H1 (cell line): Measurements from ENCODE around the gene PEX14. TPM values are rescaled to one million over a fixed set of nuclear protein-coding genes. Genes with fewer than 3 reads are reported as not detected.

Source experiments
- CTCF ChIA-PET: fragments of 300-600 bp; sonication (Branson Sonifier 250); formaldehyde crosslinking; loops from one replicate; lab custom pipeline; 2021; ENCODE audit not compliant: partially characterized antibody; lab: Charles Lee
- POLR2A ChIA-PET: fragments of 300-600 bp; sonication (Branson Sonifier 250); formaldehyde crosslinking; loops from one replicate; lab custom pipeline; 2021; ENCODE audit warnings: inconsistent platforms; ENCODE audit not compliant: partially characterized antibody; lab: Charles Lee
- DNase-seq, 2 experiments: peaks; one replicate each; pipeline versions ENCODE4 v3.0.0 to v3.0.0-alpha.2; 2010 to 2022; ENCODE audit warnings: low spot score in 2 of 2, low read depth in 1 of 2, mixed read lengths in 1 of 2
- FAIRE-seq: peaks from 2 replicates; lab custom pipeline; 2011; peaks lifted over from hg19 to GRCh38; lab: Jason Lieb, UNC
- H2AFZ ChIP-seq: 2 replicates; pipeline ENCODE4 v1.8.1; 2012; ENCODE audit warnings: low read length, inconsistent platforms
- H2AK5ac ChIP-seq: 2 replicates; pipeline ENCODE4 v1.6.1; 2013; ENCODE audit warnings: low read depth, low read length
- H2BK120ac ChIP-seq: replicated peaks from 2 replicates; pipeline ENCODE3; 2013; ENCODE audit warnings: low read depth, low read length, inconsistent platforms
- H2BK12ac ChIP-seq: 2 replicates; pipeline ENCODE4 v1.6.1; 2013; ENCODE audit warnings: low read depth, low read length
- H2BK15ac ChIP-seq: 2 replicates; pipeline ENCODE4 v1.6.1; 2013; ENCODE audit warnings: low read length
- H2BK20ac ChIP-seq: 2 replicates; pipeline ENCODE4 v1.6.1; 2013; ENCODE audit warnings: low read length
- H2BK5ac ChIP-seq: 2 replicates; pipeline ENCODE4 v1.6.1; 2013; ENCODE audit warnings: low read depth, low read length
- H3K14ac ChIP-seq: 2 replicates; pipeline ENCODE4 v1.6.1; 2013; ENCODE audit warnings: inconsistent platforms; ENCODE audit not compliant: insufficient read length
- H3K18ac ChIP-seq: 2 replicates; pipeline ENCODE4 v1.6.1; 2013; ENCODE audit warnings: low read length; ENCODE audit errors: extremely low read depth
- H3K23ac ChIP-seq: 2 replicates; pipeline ENCODE4 v1.6.1; 2013; ENCODE audit warnings: inconsistent platforms; ENCODE audit not compliant: insufficient read length
- H3K23me2 ChIP-seq: 2 replicates; pipeline ENCODE4 v1.6.1; 2013; ENCODE audit warnings: low read depth, low read length
- H3K27ac ChIP-seq: 2 replicates; pipeline ENCODE4 v1.6.1; 2011; ENCODE audit warnings: low read depth, low read length, inconsistent platforms
- H3K27me3 ChIP-seq, 4 experiments: replicated peaks in 1 of 4; 1 replicate in 1 of 4; 2 replicates in 3 of 4; pipeline versions ENCODE4 v1.6.1 to v1.8.1; 2011 to 2013; ENCODE audit warnings: low read length in 3 of 4, mild to moderate bottlenecking in 3 of 4, inconsistent platforms in 2 of 4, mixed read lengths in 2 of 4, moderate library complexity in 1 of 4; ENCODE audit not compliant: control insufficient read depth in 3 of 4, insufficient read depth in 3 of 4; ENCODE audit errors: extremely low read depth in 1 of 4
- H3K36me3 ChIP-seq, 4 experiments: 2 replicates each; pipeline versions ENCODE4 v1.6.1 to v1.8.1; 2011 to 2013; ENCODE audit warnings: mild to moderate bottlenecking in 4 of 4, low read length in 3 of 4, moderate library complexity in 2 of 4, control low read depth in 1 of 4, inconsistent platforms in 1 of 4; ENCODE audit not compliant: insufficient read depth in 4 of 4, control insufficient read depth in 2 of 4
- H3K4ac ChIP-seq: replicated peaks from 2 replicates; pipeline ENCODE3; 2013; ENCODE audit warnings: low read length, low read depth, mixed read lengths, inconsistent platforms; ENCODE audit not compliant: insufficient read length
- H3K4me1 ChIP-seq, 4 experiments: replicated peaks in 1 of 4; 1 replicate in 1 of 4; 2 replicates in 3 of 4; pipeline versions ENCODE4 v1.6.1 to v1.8.1; 2011 to 2013; ENCODE audit warnings: low read length in 3 of 4, inconsistent platforms in 2 of 4, mixed read lengths in 1 of 4; ENCODE audit not compliant: insufficient read depth in 4 of 4, control insufficient read depth in 3 of 4
- H3K4me2 ChIP-seq, 2 experiments: 2 replicates each; pipeline versions ENCODE4 v1.6.1 to v1.8.1; 2011 to 2013; ENCODE audit warnings: low read depth in 2 of 2, low read length in 2 of 2, control low read depth in 1 of 2, inconsistent platforms in 1 of 2, mild to moderate bottlenecking in 1 of 2; ENCODE audit not compliant: insufficient read depth in 1 of 2
- H3K4me3 ChIP-seq, 4 experiments: fragments of 200-600, 300-600 bp in 1 of 4; sonication (generic), shearing (Covaris generic), sonication (Bioruptor Twin) in 1 of 4; 2 replicates each; pipeline versions ENCODE4 v1.5.1 to v1.8.1; 2011 to 2016; ENCODE audit warnings: low read length in 4 of 4, low read depth in 3 of 4, control low read depth in 2 of 4, inconsistent platforms in 2 of 4, mild to moderate bottlenecking in 2 of 4, mixed read lengths in 1 of 4, moderate library complexity in 1 of 4; ENCODE audit not compliant: insufficient read depth in 2 of 4; ENCODE audit errors: extremely low read depth in 1 of 4
- H3K56ac ChIP-seq: replicated peaks from 2 replicates; pipeline ENCODE3; 2013; ENCODE audit warnings: low read depth, mild to moderate bottlenecking, mixed read lengths, low read length, inconsistent platforms; ENCODE audit not compliant: insufficient read length
- H3K79me1 ChIP-seq: 2 replicates; pipeline ENCODE4 v1.6.1; 2013; ENCODE audit warnings: low read depth, low read length, control low read depth
- H3K79me2 ChIP-seq, 2 experiments: 2 replicates each; pipeline versions ENCODE4 v1.6.1 to v1.8.1; 2012 to 2013; ENCODE audit warnings: low read length in 2 of 2, mild to moderate bottlenecking in 2 of 2, inconsistent platforms in 1 of 2; ENCODE audit not compliant: insufficient read depth in 2 of 2, control insufficient read depth in 1 of 2
- H3K9ac ChIP-seq, 4 experiments: replicated peaks in 1 of 4; 1 replicate in 1 of 4; 2 replicates in 3 of 4; pipeline versions ENCODE4 v1.6.1 to v1.8.1; 2011 to 2013; ENCODE audit warnings: low read depth in 3 of 4, low read length in 3 of 4, control low read depth in 2 of 4, mild to moderate bottlenecking in 2 of 4, moderate library complexity in 2 of 4, inconsistent platforms in 1 of 4; ENCODE audit errors: extremely low read depth in 1 of 4
- H3K9me3 ChIP-seq, 2 experiments: 2 replicates each; pipeline versions ENCODE4 v1.6.1 to v1.8.1; 2012 to 2013; ENCODE audit warnings: mild to moderate bottlenecking in 2 of 2, moderate library complexity in 2 of 2, control low read depth in 1 of 2, inconsistent platforms in 1 of 2, low read depth in 1 of 2, low read length in 1 of 2, mixed read lengths in 1 of 2; ENCODE audit not compliant: insufficient read depth in 2 of 2
- H4K20me1 ChIP-seq, 2 experiments: replicated peaks in 1 of 2; 2 replicates each; pipeline versions ENCODE3 to v1.8.1; 2011 to 2013; ENCODE audit warnings: inconsistent platforms in 2 of 2, low read length in 2 of 2, mild to moderate bottlenecking in 1 of 2; ENCODE audit not compliant: insufficient read depth in 2 of 2, control insufficient read depth in 1 of 2
- H4K5ac ChIP-seq: 2 replicates; pipeline ENCODE4 v1.6.1; 2013; ENCODE audit warnings: low read length, low read depth, mixed read lengths, inconsistent platforms; ENCODE audit not compliant: insufficient read length
- H4K8ac ChIP-seq: 2 replicates; pipeline ENCODE4 v1.8.0; 2013; ENCODE audit warnings: mild to moderate bottlenecking, moderate library complexity, low read length, inconsistent platforms; ENCODE audit not compliant: insufficient read depth; ENCODE audit errors: extremely low read depth
- H4K91ac ChIP-seq: replicated peaks from 2 replicates; pipeline ENCODE3; 2013; ENCODE audit warnings: low read length, mixed read lengths, inconsistent platforms; ENCODE audit not compliant: insufficient read length
- BACH1 ChIP-seq: IDR thresholded peaks from 2 replicates; pipeline ENCODE4 v1.6.1; 2012; ENCODE audit warnings: low read length, improper control_type of control experiment
- CBX8 ChIP-seq: fragments of 300-800, 300-1000 bp; sonication (generic); IDR thresholded peaks from 2 replicates; pipeline ENCODE4 v1.7.1; 2016; ENCODE audit warnings: low read depth, low read length, borderline replicate concordance
- FOSL1 ChIP-seq: IDR thresholded peaks from 2 replicates; pipeline ENCODE4 v1.6.1; 2011; ENCODE audit warnings: mild to moderate bottlenecking, low read depth, low read length, moderate library complexity; ENCODE audit not compliant: insufficient read depth
- HDAC2 ChIP-seq, 2 experiments: fragments of 300-600 bp in 1 of 2; sonication (generic) in 1 of 2; IDR thresholded peaks; 2 replicates each; pipeline ENCODE4 v1.6.1; 2011 to 2012; ENCODE audit warnings: low read depth in 2 of 2, low read length in 2 of 2, mild to moderate bottlenecking in 2 of 2, moderate library complexity in 2 of 2, borderline replicate concordance in 1 of 2, inconsistent platforms in 1 of 2
- SIN3A ChIP-seq, 2 experiments: IDR thresholded peaks in 1 of 2; conservative IDR thresholded peaks in 1 of 2; 2 replicates each; pipeline ENCODE4 v1.6.1; 2011 to 2012; ENCODE audit warnings: low read length in 2 of 2, improper control_type of control experiment in 1 of 2, low read depth in 1 of 2, mild to moderate bottlenecking in 1 of 2
- SRF ChIP-seq: IDR thresholded peaks from 2 replicates; pipeline ENCODE4 v1.6.1; 2011; ENCODE audit warnings: mild to moderate bottlenecking, low read depth, low read length, moderate library complexity
- SUZ12 ChIP-seq: fragments of 200-600 bp; sonication (generic); IDR thresholded peaks from 2 replicates; pipeline ENCODE4 v1.6.1; 2012; ENCODE audit warnings: mild to moderate bottlenecking, inconsistent platforms, low read length, moderate library complexity, mixed read lengths
- ZNF274 ChIP-seq: IDR thresholded peaks from 2 replicates; pipeline ENCODE4 v1.7.0; 2012; ENCODE audit warnings: low read length, borderline replicate concordance; ENCODE audit errors: extremely low read depth
- WGBS, 2 experiments: shearing (Covaris generic) in 1 of 2; methylation state at CpG; one replicate each; pipeline versions ENCODE4 v1.1.6 to v1.1.7; 2013 to 2015; ENCODE audit warnings: low lambda C conversion rate in 2 of 2, mixed read lengths in 2 of 2, inconsistent platforms in 1 of 2, low coverage in 1 of 2, missing lambda C conversion rate in 1 of 2; ENCODE audit not compliant: insufficient replicate concordance in 2 of 2, insufficient coverage in 1 of 2, insufficient read length in 1 of 2; ENCODE audit errors: extremely low coverage in 1 of 2, missing lambda C conversion rate in 1 of 2; 5-methylcytosine and 5-hydroxymethylcytosine counted together
- polyA plus RNA-seq, 7 experiments: library from polyadenylated mRNA; depleted of rRNA in 3 of 7; stranded (reverse) in 5 of 7; unstranded in 2 of 7; fragments of >200 nt in 5 of 7; fragments of 200-250 nt in 2 of 7; gene quantifications; 1 replicate in 5 of 7; 2 replicates in 1 of 7; 4 replicates in 1 of 7; pipeline versions ENCODE4 v1.2.1 to v1.2.3, GENCODE V29; 2011 to 2013; ENCODE audit warnings: missing spikeins in 2 of 7, mixed read lengths in 2 of 7
- total RNA-seq: library from RNA; stranded (reverse); fragmentation: NEBNext Ultra II Directional; extraction: Animal tissue kit (Norgen Biotek cat#: 25700); gene quantifications from 2 replicates; pipeline ENCODE4 v1.2.1, GENCODE V29; 2021
- TF ChIP-seq, protein P1 (sequence below): IDR thresholded peaks from 2 replicates; pipeline ENCODE4 v1.6.1; 2011; ENCODE audit warnings: low read length, improper control_type of control experiment

Gene PEX14
- total and polyA plus RNA-seq, 2 of the 8 experiments (the other 6 are each of a cell fraction or from before 2014, with no cell fraction given) = 13.0 to 19.8 TPM

DNA sequence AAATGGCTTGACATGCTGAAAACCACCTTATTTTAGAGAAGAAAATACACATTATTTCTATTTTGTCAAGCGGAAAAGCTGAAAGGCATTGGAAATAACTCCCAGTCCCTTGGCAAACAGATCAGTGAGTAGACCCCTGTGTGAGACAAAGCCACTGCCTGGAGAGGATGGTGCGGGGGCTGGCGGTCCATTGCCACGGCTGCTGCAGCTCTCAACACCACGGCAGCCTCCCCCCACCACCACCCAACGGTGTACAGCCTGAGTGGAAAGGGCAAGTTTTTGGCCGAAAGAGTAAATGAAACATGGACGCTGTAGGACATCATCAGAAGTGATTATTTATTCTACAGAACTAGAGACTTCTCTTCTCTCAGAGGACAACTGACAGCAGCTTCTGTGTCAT, 84.6 kb downstream of the PEX14 start:
- H2AFZ ChIP-seq = no peak overlapping the region
- H3K56ac ChIP-seq = no peak overlapping the region
- no peaks in the 10 kb centered on the region for H4K20me1 ChIP-seq
- no peak overlapping the region for H3K4me2 ChIP-seq
- H3K23me2 ChIP-seq = no peaks in the 10 kb centered on the region
- DNase-seq (no peak), FAIRE-seq (no peak)
- ChIA-PET CTCF (interaction anchor here (0.7 to 1.3 kb wide), 10 partner anchors 9 to 117 kb away, joined by 3 to 4 read pairs (median 3); no protein-coding TSS in a partner anchor), POLR2A (no interaction called here)
- no peaks in the 10 kb centered on the region for H3K36me3 ChIP-seq
- H3K4ac ChIP-seq = no peak overlapping the region
- no peak overlapping the region for H3K14ac ChIP-seq
- H3K18ac ChIP-seq = no peak overlapping the region
- WGBS, 2 experiments = 90% methylated on average over 8 of the region's 8 CpGs; no CpG with 5 or more reads in 1 of the 2 experiments
- no peak overlapping the region for H3K9ac ChIP-seq
- H3K4me1 ChIP-seq = peaks cover 0 to 7% (median 4%) of the 10 kb centered on the region in 4 experiments; a peak in 5 of 7 replicates
- no peak overlapping the region for H3K27ac ChIP-seq
- H4K8ac ChIP-seq = no peak overlapping the region
- no peak overlapping the region for H2BK15ac ChIP-seq
- H2BK12ac ChIP-seq = no peak overlapping the region
- H3K4me3 ChIP-seq = no peak overlapping the region
- no peak overlapping the region for H2BK20ac ChIP-seq
- H2BK5ac ChIP-seq = no peak overlapping the region
- H3K9me3 ChIP-seq = peaks cover 0 to 4% of the 10 kb centered on the region in 2 experiments; a peak in 1 of 4 replicates
- H3K79me2 ChIP-seq = no peaks in the 10 kb centered on the region; a peak in 1 of 4 replicates
- H2BK120ac ChIP-seq = no peak overlapping the region
- no peaks in the 10 kb centered on the region for H3K27me3 ChIP-seq
- no peak overlapping the region for H4K91ac ChIP-seq
- no peak overlapping the region; the same call in 1 of the 2 replicates for H2AK5ac ChIP-seq
- TF ChIP-seq FOSL1 (no peak), SIN3A (conservative IDR thresholded peaks at IDR 0.05 in 1 of 2, IDR thresholded peaks at IDR 0.05 in 1 of 2; ENCODE audit: low read depth in 1 of 2, low read length in 2 of 2) (no peak), ZNF274 (no peak), BACH1 (no peak), SRF (no peak), CBX8 (no peak), HDAC2 (IDR thresholded peaks at IDR 0.05; ENCODE audit: borderline replicate concordance in 1 of 2, low read depth in 2 of 2, low read length in 2 of 2) (no peak), SUZ12 (no peak)
- TF ChIP-seq, protein P1, sequence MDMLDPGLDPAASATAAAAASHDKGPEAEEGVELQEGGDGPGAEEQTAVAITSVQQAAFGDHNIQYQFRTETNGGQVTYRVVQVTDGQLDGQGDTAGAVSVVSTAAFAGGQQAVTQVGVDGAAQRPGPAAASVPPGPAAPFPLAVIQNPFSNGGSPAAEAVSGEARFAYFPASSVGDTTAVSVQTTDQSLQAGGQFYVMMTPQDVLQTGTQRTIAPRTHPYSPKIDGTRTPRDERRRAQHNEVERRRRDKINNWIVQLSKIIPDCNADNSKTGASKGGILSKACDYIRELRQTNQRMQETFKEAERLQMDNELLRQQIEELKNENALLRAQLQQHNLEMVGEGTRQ = no peak
- TF ChIP-seq, all 59 proteins: peak for 0
- Histone ChIP-seq H3K79me1 (no peaks in the 10 kb centered on the region), H3K23ac (no peak overlapping the region), H4K5ac (no peak overlapping the region)
